Endometrium (tissue), 2 donors: ENCODE results near the gene BUB1.
"Not testable (repeated sequence)": the region's sequence is repeated elsewhere in the genome, so short reads cannot be mapped to it uniquely, and the experiment has no call there.

Experiments used
- FAIRE-seq: peaks from 2 replicates; lab custom pipeline; 2012; peaks lifted over from hg19 to GRCh38; lab: Jason Lieb, UNC
- donor health status: control.
- donor health status: control.

BUB1 gene

DNA sequence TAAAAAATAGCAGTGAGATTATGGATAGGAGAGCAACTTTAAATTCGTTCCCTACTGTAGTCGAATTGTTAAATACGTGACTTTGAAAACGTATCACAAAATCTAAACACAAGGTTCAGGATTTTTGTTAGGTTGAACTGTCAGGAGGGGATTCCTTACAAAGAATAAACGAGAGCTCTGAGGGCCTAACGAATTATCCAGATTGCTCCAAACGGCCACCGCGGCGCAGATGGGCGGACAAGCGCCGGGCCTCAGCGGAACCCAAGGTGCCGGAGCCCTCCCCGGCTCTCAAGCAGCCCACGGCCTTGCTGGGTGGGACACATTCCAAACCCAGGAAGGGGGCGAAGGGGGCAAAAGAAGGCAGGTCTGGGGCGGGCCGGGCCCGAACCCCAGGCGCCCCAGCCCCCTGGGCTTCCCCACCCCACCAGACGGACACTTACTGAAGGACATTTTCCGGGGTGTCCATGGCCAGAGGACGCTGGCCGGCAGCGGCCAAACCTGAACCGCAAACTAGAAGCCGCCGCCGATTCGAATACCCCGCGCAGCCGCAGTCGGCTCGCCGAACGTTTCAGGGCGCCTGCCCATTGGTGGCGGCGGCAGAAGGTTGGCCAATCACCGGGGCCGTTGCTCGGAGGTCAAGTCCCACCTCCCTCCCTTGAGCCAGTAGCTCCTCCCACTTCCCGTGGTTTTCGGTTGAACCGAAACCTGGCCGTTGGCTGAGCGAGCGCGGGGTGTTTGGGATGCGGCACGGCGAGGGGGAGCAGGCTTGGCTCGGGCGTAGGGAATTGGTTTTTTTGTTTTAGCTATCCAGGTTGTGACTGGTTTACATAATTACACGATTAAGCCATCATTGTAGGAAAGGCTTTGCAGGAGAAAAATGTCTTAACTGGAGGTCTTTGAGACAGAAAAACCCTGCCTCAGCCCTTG, at the start of gene BUB1:
Gene BUB1 (minus strand): TSS at position 534 of the 927 bp plus-strand sequence. CDS start 68 bp downstream, at position 466.
- peak; percentile 93 for FAIRE-seq

DNA sequence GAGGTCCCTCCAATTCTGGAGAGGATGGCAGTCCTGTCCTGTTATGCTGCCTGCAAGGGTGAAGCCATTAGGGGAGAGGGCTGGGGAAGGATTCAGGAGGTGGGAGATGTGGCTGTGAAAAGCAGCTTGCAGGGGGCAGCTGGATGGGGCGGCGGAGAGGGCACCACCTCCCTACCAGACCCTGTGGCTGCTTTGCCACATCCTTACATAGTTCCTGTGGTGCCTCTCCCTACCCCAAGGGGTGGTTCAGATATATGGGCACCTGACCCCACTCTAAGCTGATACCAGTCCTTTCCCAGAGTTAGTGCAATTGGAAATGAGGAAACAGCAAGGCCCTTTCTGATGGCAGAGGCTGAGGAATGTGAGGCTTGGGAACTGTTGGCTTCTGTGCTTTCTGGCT, 48.4 kb upstream of the BUB1 start:
- FAIRE-seq, result no peak

DNA sequence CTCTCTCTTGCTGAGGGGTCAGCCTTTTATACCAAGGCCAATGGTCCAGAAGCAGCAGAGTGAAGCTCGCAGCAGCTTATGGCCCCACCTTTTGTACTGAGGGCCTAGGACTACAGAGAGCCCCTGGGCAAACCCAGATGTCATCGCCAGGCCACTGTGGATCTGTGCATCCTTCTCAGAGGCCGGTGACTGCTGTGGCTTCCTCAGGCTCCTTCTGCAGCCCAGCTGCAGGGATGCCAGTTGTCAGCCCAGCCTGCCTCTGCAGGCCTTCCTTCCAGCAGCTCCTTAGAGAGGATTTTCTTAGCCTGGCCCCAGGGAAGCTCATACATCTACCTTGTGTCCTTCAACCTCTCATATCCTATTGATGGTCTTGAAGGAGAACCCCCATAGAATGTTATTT, 48.0 kb upstream of the BUB1 start:
- no peak for FAIRE-seq

DNA sequence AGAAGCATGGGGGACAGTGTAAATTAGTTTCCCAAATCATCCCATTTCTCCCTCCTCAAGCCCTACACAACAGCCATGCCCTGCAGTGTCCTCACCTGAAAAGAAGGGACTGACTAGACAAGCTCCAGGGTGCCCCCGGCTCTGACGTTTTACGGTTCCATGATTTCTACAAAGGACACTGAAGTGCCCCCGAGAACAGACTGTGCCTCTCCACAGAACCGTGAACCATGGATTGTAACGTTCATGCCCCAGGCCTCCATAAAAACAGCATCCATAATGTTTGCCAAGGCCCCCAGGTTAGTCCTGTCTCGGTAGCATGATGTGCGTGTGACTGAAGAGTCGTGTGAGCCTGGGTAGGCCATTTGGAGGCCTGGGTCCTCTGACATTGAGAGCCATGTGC, 47.5 kb upstream of the BUB1 start:
- FAIRE-seq, result no peak

DNA sequence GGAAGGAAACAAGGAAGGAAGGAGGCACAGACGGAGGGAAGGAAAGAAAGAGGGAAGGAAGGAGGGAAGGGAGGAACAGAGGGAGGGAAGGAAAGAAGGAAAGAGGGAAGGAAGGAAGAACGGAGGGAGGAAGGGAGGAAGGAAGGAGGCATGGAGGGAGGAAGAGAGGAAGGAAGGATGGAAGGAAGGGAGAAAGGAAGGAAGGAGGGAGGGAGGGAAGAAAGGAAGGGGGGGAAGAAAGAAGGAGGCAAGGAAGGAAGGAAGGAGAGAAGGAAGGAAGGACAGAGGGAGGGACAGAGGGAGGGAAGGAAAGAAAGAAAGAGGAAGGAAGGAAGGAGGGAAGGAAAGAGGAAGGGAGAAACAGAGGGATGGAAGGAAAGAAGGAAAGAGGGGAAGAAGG, 47.0 kb upstream of the BUB1 start:
- no peak for FAIRE-seq

DNA sequence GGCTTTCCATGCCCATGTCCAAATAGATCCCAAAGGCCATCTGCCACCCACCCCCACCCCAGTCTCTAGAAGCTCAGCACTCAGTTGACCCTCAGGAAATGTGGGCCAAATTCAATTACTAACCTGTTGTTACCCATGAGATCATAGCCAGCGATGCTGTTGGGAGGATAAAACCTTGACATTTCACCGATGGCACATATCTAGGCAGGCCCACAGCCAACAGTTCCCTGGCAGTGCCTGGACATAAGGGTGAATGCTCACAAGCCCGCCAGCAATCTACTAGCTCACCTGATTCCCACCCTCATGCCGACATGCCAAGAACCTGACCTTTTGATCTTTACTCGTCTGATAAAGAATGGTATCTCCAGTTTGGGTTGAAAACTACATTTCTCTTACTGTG, 42.7 kb upstream of the BUB1 start:
- no peak for FAIRE-seq

DNA sequence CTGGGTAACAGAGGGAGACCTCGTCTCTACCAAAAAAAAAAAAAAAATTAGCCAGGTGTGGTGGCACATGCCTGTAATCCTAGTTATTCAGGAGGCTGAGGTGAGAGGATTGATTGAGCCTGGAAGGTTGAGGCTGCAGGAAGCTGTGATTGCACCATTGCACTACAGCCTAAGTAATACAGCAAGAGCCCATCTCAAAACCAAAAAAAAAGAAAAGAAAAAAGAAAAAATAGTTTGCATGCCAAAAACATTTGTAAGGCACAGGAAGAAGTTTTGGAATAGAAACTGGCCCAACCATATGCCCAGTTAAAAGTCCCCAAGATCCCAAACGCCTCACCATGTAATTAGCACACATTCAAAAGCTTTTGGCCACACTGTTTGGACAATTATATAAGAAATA, 41.1 kb upstream of the BUB1 start:
- no peak for FAIRE-seq

DNA sequence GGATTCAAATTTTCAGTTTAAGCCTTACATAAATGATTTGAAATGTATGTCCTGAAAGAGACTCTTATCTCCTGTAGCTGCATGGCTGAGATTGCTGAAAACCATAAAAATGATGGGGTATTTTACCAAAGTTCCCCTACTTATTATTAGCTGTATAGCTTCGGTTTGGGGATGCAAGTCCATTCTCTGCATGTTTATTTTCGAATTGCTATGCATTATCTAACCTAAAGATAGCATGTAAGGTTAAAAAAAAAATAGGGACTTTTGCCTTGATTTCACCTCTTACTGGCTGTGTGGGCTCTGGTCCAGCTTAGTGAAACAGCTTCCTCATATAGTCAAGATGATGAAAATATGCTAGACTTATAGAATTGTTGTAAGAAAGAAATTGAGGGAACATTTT, 40.5 kb upstream of the BUB1 start:
- no peak for FAIRE-seq

DNA sequence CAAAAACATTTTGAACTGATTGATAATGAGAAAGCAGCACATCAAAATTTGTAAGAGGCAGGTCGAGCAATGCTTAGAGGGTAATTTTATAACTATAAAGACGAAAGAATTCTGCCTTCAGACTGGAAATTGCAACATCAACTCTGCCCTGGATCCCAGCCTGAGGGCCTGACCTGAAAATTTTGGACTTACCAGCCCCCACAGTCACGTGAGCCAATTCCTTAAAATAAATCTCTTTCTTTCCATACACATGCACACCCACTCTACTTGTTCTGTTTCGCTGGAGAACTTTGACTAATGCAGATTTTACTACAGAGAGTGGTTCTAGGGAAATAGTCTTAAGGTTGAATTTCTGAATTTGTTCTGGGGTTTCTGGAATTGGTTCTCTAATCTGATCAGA, 39.9 kb upstream of the BUB1 start:
- FAIRE-seq, result no peak

DNA sequence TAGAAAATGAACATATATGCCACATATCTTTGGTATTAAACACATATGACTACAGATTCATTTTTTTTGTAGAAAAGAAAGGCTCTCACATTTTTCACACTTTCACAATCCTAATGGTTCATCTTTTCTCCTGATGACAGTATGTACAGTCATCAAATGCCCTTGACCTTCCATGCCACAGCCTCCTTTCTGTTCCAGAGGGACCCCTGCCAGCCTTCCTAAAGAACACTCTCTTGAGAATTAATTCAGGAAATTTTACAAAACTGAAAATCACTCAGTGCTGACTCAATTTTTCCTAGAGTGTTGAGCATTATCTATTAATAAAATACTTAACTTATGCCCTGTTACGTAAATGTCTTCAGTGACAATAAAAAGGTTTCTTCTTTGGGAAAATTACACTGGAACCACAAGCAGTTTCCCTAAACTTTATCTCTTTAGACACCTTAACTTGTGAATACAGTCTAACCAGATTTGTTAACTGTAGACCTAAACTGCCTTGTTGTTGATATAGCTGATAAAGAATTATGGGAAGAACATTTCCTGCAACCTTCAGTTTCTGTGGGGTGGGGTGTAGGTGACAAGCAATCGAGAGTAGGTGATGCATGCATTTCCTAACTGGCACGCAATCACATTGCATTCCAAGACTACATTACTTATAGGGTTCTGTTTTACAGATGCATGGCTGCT, 39.2 kb upstream of the BUB1 start:
- FAIRE-seq, result no peak

DNA sequence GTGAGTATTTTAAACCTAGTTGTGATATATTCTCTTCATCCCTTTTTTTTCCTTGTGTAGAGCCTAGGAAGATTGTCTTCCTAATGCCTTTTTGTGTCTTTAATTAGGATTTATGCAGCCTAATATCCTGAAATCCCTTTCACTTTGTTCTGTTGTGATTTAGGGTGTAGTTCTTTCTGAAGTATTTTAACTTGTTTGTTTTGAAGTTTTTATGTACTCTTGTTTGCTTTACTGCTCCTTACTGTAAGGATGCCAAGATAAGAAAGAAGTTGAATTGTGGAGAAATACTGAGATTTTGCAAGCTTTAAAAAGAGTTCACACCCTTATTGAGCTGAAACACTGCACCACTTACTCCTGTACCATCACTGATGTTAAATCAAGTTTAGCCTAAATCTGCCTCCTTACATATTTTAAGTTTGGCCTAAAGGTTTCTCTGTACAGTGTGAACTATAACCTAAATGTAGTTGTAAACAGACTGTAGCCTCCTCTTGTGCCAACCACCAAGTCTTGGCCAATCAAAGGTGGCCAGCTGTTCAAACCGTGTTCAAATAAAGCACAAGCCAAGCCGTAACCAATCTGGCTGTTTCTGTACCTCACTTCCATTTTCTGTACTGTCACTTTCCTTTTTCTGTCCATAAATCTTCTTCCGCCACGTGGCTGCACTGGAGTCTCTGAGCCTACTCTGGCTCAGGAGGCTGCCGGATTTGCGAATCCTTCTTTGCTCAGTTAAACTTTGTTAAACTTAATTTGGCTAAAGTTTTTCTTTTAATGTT, 36.8 kb upstream of the BUB1 start:
- peak; percentile 72 for FAIRE-seq

DNA sequence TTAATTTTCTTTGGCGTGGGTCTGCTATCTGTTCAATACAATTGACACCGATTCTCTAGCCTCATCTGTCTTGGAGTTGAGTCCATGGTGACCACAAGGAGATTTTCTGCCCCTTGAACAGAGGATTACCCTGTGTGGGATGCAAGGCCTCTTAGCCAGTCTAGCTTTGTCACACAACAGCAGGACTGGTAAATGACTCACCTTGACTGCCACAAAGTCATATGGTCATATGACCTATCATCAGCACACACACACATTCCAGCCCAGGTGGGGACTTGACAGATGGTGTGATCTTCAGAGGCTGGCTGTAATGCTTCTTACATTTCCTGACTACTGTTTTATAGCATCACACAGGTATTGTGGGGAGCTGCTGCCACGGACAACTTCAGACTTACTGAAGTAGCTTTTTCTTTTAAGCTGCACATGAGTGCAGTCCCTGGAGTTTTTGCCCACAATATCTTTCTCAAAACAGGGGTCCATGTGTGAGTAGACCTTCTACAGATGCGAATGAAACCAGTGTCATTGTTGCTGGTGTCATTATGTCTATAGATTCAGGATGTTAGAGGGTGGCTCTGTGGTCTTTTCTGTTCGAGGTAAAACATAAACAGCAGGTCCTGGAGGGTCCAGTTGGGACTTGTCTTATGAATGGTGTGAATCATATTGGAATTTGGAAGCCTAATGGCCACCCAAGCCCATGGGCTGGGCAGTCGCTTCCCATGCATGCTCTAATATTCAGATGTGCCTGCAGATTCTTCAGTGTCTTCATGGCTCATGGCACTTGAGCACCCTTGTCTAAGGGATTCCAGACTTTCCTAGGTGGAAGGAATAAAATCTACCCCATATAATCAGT, 35.9 kb upstream of the BUB1 start:
- no peak for FAIRE-seq

DNA sequence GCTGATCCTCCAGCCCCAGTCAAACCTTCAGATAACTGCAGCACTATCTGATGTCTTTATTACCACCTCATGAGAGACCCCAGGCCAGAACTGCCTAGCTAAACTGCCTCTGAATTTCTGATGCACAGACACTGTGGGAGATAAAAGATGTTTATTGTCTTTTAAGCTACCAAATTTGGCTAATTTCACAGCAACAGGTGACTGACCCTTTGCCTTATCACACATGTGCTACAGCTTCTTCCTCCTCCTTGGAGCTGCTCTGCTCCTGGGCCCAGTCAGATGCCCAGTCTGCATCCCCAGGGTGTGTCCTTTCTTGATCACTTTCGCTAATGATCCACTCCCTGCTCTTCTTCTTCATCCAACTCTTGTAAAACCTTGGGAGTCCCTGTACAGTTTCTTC, 34.9 kb upstream of the BUB1 start:
- no peak for FAIRE-seq

DNA sequence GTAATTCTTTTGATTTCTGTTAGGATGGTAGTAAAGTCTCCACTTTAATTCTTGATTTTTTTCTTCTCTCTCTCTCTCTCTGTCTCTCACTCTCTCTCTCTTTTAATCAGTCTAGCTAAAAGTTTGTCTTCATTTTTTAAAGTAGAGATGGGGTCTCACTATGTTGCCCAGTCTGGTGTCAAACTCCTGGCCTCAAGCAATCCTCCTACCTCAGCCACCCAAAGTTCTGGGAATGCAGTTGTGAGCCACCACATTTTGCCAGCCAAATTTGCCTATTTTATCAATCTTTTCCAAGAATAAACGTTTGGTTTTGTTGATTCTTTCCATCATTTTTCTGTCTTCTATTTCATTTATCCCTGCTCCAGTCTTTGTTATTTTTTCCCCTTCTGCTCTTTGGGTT, 30.6 kb upstream of the BUB1 start:
- FAIRE-seq, result no peak

DNA sequence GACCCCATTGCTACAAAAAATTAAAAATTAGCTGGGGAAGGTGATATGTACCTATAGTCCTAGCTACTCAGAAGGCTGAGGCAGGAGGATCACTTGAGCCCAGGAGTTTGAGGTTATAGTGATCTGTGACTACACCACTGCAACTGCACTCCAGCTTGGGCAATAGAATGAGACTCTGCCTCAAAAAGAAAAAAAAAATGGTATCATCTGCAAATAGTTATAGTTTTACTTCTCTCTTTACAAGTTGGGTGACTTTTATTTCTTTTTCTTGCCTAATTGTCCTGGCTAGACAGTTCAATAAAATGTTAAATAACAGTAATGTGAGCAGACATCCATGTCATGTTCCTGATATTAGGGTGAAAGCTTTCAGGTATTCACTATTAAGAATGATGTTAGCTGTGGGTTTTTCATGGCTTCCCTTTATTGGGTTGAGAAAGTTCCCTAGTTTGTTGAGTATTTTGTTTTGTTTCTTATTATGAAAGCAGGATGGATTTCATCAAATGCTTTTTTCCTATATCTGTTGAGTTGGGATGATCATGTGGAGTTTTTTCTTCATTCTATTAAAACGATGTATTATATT, 29.6 kb upstream of the BUB1 start:
- FAIRE-seq, result no peak

DNA sequence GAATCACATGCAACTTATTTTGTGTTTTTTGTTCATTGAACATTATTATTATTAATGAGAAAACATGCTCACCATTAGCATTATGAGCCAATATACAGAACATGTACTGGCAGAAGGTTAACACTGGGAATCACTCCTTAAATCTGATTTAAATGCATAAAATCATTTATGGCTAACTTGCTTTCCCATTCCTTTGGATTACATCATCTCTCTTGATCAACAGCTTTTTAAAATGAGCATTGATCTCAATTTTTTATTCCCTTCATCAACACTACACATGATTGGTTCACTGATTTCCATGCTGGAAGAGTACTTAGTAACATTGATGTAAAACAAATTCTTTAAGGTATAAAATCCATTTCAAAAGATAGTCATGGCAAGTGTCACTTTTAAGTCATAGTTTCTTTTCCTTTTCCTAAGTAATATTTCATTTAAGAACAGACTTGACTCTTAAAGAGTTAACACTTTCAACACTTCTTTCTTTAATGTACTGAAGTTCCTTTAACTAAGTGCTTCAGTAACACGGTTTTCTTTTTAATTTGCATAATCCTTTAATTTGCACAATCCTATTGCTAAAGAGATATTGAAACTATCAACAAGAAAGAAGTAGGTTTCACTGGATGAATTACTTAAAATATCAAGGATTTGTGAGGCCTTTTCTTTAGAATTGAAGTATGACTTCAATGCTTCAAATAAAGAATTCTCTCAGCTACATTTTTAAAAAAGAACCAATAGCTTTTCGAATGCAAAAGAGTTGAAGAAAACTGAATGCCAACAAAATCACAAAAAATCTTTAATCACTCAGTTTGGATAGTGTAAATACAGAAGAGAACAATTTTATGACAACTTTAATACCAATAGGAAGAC, 24.9 kb upstream of the BUB1 start:
- FAIRE-seq, result no peak

DNA sequence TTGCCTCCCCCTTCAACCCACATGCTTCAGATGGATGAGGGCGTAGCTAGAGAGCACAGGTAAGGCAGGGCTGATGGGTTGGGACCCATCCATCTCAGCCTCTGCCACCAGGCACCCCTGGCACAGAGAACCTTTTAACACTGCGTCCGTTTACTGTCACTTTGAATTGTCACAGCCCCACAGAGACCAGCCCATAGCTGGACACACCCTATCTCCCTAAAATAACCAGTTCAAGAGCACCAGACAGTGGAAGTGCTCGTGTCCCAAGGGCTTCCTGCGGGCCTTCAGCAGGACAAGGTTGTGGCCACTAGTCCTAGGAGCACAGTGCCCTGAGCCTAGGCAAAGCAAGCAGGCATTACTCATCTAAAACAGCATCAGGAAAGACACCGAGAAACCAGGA, 20.4 kb upstream of the BUB1 start:
- FAIRE-seq, result not testable (repeated sequence)

DNA sequence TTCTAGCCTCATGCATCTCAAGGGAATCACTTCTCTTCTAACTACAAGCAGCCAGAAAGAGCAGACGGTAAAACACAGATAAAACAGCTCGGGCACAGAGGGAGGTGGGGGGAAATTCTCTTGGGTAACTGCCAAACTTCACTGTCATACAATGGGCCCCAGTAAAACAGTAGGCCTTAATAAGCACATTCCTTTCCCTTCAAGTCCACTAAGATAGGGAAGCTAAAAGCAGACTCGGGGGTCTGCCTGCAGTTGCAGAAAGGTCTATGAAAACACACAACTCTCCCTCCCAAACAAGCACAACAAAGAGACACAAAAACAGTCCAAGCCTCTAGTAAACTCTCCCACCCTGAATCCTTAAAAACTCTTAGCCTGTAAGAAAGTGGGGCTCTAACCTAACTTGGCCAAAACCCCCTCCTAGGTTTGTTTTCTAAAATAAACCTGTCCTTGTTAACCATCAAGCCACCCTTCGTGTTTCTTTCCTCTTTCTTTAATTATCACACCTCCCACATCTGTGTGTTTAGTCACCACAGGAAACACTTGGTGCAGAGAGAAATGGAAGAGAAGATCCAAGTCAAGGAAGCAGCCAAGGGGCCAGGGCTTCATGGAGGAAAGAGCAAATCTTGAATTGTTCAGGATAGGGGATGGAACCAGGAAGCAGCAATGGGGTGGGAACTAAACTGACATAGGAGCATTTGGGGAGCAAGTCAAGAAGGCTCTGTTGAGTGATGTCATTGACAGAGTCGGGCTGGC, 17.5 kb upstream of the BUB1 start:
- not testable (repeated sequence) for FAIRE-seq

DNA sequence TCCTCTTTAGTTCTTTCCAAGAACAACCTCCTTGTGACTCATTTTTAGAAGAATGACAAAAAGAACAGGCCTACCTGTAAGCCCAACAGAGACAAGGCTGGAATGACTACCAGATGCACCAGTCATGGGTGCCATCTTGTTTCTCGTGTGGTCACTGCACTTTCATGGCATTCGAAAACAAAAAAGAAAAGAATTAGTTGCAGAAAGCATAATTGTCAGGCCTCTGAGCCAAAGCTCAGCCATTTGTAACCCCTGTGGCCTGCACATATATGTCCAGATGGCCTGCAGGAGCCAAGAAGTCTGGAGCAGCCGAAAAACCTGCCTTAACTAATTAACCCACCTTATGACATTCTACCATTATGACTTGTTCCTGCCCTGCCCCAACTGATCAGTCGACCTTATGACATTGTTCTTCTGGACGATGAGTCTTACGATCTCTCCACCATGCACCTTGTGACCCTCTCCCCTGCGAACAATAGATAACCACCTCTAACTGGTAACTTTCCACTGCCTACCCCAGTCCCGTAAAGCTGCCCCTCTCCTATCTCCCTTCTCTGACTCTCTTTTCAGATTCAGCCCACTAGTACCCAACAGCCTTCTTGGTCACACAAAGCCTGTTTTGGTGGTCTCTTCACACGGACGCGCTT, 13.9 kb upstream of the BUB1 start:
- FAIRE-seq, result no peak
